Measurements from ENCODE around the gene KATNIP. TPM values are rescaled to one million over a fixed set of nuclear protein-coding genes. Genes with fewer than 3 reads are reported as not detected.

Gene KATNIP
- total and polyA plus RNA-seq, 2 of the 13 experiments (the other 11 are each of a cell fraction or from before 2014, with no cell fraction given): 9.7 to 12.0 TPM

- no peak for TF ChIP-seq KIAA2018 (CRISPR knock-in tag; IDR thresholded peaks at IDR 0.05; ENCODE audit: borderline replicate concordance)
- TF ChIP-seq ZNF501 (CRISPR knock-in tag; IDR thresholded peaks at IDR 0.05): 0 out of 2 replicates have a peak, but pooled peaks have one; percentile 23
- 0 out of 2 replicates have a peak, but pooled peaks have one; percentile 26 for TF ChIP-seq AKAP8 (CRISPR knock-in tag; IDR thresholded peaks at IDR 0.05)
- TF ChIP-seq ZBTB3 (CRISPR knock-in tag; IDR thresholded peaks at IDR 0.05; ENCODE audit: borderline replicate concordance, low read depth): 0 out of 2 replicates have a peak, but pooled peaks have one; percentile 31
- TF ChIP-seq ZHX1 (CRISPR knock-in tag; IDR thresholded peaks at IDR 0.05; ENCODE audit: low read depth): no peak
- TF ChIP-seq ZGPAT (CRISPR knock-in tag; IDR thresholded peaks at IDR 0.05): no peak; the same call in none of the 2 replicates
- no peak; the same call in 1 of the 2 replicates for TF ChIP-seq KDM2A (CRISPR knock-in tag; IDR thresholded peaks at IDR 0.05; ENCODE audit: borderline replicate concordance, low read depth)
- no peak for TF ChIP-seq SNAPC2 (CRISPR knock-in tag; IDR thresholded peaks at IDR 0.05)
- no peak for TF ChIP-seq ZEB1 (IDR thresholded peaks at IDR 0.05; ENCODE audit: insufficient replicate concordance, low read depth)
- no peak for TF ChIP-seq FOXM1 (CRISPR knock-in tag; IDR thresholded peaks at IDR 0.05)
- no peak for TF ChIP-seq ZNF564 (CRISPR knock-in tag; IDR thresholded peaks at IDR 0.05)
- TF ChIP-seq ZNF558 (CRISPR knock-in tag; IDR thresholded peaks at IDR 0.05; ENCODE audit: borderline replicate concordance): no peak
- no peak for TF ChIP-seq ZNF33B (CRISPR knock-in tag; IDR thresholded peaks at IDR 0.05)
Measured at GRCh38 chr16:27579087-27579980, 29.4 kb downstream of the KATNIP start (continued).

All from HepG2 (cell line).